Colonic mucosa (tissue), 4 donors: ENCODE measurements around the gene BABAM1. TPM values are rescaled to one million over a fixed set of nuclear protein-coding genes. Genes with fewer than 3 reads are reported as not detected.
A peak's percentile ranks its signal among the peaks of the same experiment; 100 is the strongest.

Experiments used
- DNase-seq: peaks from one replicate; pipeline ENCODE4 v3.0.0-alpha.2; 2020
- H3K27ac ChIP-seq: fragments of 200-600 bp; one replicate; pipeline ENCODE4 v1.8.0; 2021
- H3K27me3 ChIP-seq: fragments of 200-600 bp; one replicate; pipeline ENCODE4 v1.8.0; 2021
- H3K36me3 ChIP-seq: fragments of 200-600 bp; one replicate; pipeline ENCODE4 v1.8.0; 2021
- H3K4me1 ChIP-seq: fragments of 200-600 bp; one replicate; pipeline ENCODE4 v1.8.0; 2021; ENCODE audit warnings: mild to moderate bottlenecking
- H3K4me3 ChIP-seq: fragments of 200-600 bp; one replicate; pipeline ENCODE4 v1.8.0; 2021
- H3K9ac ChIP-seq, 2 donors: one replicate each; pipeline ENCODE4 v1.7.0; 2013; ENCODE audit warnings: control low read depth in 2 of 2, low read depth in 2 of 2, low read length in 2 of 2
- H3K9me3 ChIP-seq: fragments of 200-600 bp; one replicate; pipeline ENCODE4 v1.8.0; 2021
- CTCF ChIP-seq: fragments of 200-600 bp; IDR thresholded peaks from one replicate; pipeline ENCODE4 v1.8.0; 2022; ENCODE audit warnings: antibody characterized with exemption, mild to moderate bottlenecking
- intact Hi-C: fragments of 100-400 bp; cut with DNase I; formaldehyde crosslinking; loops from one replicate; pipeline ENCODE4 v1.14.1; 2022
- total RNA-seq, 2 donors: library from RNA; stranded (reverse); fragmentation: NEBNext Ultra II Directional in 1 of 2; extraction: Animal tissue kit (Norgen Biotek cat#: 25700) in 1 of 2; gene quantifications; one replicate each; pipeline ENCODE4 v1.2.1, GENCODE V29; 2021
- donor health status: healthy.
- donor health status: DM: no; HTN: no; CAD: no.
- donor health status: DM: no; HTN: no; CAD: no.

The BABAM1 gene
- total RNA-seq, 2 donors from 2014 or later = 73.7 to 94.7 TPM

DNA sequence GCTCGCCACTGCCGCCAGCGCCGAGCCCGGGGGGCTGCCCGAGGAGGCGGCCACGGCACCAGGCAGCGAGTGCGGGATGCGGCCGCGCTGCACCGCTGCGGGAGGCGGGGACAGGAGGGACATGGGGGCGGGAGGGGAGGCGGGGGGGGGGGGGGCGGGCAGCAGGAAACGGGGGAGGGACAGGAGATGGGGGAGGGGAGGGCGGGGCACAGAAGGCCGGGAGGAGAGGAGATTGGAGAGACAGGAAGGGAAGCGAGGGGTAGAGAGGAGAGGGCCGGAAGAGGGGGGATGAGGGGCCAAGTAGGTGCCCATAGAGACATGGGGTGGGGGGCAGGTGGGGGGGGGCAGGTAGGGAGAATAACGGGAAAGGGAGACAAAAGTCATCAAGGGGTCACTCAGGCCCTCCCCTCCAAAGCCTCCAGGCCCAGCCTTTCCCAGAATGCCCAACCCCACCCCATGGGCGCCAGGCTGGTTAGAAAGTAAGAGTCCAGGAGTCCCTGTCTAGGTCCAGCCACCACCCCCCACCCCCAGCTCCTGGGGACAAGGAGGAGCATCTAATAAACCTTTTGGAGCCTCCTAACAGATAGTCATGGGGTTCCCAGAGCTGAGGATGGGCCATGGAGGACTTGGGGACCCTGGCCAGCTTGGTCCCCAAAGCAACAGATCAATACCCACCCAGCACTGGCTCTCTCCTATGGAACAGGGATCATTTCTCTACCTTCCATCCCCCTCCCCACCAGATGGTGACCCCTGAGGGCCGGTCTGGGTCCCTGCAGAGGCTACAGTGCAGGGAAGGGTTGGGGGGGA, 31.1 kb upstream of the BABAM1 start:
- TF ChIP-seq CTCF = no peak
- H3K9me3 ChIP-seq = no peaks in the 10 kb centered on the region
- H3K4me1 ChIP-seq = peaks cover 31% of the 10 kb centered on the region
- peak overlapping the region; percentile 85 for H3K27ac ChIP-seq
- H3K27me3 ChIP-seq = no peaks in the 10 kb centered on the region
- intact Hi-C loops = no loop called here
- peak overlapping the region; percentile 67 to 79 for H3K9ac ChIP-seq
- peak; percentile 68 for DNase-seq
- H3K4me3 ChIP-seq = peak overlapping the region; percentile 60
- peaks cover 9% of the 10 kb centered on the region for H3K36me3 ChIP-seq

DNA sequence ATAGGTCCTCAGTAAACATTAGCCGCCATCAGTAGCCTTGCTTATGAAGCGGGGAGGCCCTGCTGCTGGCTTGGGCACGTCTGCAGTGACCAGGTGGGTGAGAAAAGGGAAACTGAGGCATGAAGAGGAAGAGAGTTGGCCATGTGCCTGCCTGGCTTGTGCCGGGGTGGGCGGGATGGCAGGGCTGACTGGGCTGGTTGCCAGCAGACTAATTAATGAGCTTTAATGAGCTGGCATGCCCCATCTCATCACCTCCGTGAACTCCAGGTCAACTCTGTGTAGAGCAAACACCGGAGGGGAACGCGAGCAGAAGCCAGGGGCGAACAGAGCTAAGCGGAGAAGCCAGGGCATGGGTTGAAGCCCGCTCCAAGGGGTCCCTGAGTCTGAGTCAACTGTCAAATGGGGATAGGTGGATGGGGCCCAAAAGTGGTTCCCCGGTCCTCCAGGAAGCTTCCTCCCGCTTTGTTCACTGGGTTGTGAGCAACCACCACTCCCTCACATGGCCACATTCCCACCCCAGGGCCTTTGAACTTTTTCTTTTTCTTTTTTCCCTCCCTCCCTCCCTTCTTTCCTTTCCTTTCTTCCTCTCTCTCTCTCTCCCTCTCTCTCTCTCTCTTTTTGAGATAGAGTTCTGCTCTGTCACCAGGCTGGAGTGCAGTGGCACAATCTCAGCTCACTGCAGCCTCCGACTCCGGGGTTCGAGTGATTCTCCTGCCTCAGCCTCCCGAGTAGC, 30.3 kb upstream of the BABAM1 start:
- intact Hi-C loops = no loop called here
- Histone ChIP-seq H3K27ac (peak overlapping the region; percentile 70), H3K9ac (peak overlapping the region in 1 of 2 donors; percentile 63), H3K4me1 (peaks cover 33% of the 10 kb centered on the region), H3K27me3 (no peaks in the 10 kb centered on the region), H3K4me3 (no peak overlapping the region), H3K36me3 (peaks cover 6% of the 10 kb centered on the region), H3K9me3 (no peaks in the 10 kb centered on the region)
- TF ChIP-seq CTCF = no peak
- no peak for DNase-seq

DNA sequence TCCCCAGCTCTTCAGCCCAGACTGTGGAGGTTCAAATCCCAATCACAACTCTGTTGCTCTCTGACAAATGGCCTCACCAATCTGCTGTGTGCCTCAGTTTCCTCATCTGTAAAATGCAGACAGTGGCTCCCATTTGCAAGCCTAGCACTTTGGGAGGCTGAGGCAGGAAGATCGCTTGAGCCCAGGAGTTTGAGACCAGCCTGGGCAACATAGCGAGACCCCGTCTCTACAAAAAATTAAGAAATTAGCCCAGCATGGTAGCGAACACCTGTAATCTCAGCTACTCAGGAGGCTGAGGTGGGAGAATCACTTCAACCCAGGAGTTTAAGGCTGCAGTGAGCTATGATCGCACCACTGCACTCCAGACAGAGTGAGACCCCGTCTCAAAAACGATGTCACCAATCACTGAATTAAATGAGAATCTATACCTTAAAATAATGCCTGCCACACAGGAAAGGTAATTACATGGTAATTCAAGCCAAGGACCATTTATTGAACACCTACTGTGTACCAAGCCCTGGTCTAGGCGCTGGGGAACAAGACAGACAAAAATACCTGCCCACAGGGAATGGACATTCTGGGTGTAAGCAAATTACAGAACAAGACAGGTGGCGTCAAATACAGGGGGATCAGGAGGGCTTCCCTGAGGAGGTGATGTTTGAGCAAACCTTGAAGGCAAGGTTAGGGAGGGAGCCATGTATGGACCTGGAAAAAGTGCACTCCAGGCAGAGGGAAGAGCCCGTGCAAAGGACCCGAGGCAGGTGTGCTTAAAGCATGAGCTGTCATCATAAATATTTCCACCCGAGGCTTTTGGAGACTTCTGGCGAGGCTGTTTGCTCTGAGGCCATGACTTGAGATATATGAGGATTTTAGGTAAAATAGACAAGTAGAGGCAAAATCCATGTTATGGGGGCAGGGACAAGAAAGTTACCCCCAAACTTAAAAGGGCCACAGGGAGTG, 29.2 kb upstream of the BABAM1 start:
- H3K4me1 ChIP-seq = peaks cover 41% of the 10 kb centered on the region

GRCh38 chr19:17240062-17240752, 27.0 kb upstream of the BABAM1 start:
- H3K4me3 ChIP-seq = no peak overlapping the region
- DNase-seq = peak; percentile 79
- peak overlapping the region; percentile 66 to 72 for H3K9ac ChIP-seq
- H3K27ac ChIP-seq = peak overlapping the region; percentile 70
- H3K27me3 ChIP-seq = no peaks in the 10 kb centered on the region
- TF ChIP-seq CTCF = no peak
- H3K9me3 ChIP-seq = no peaks in the 10 kb centered on the region
- intact Hi-C loops = no loop called here
- H3K36me3 ChIP-seq = no peaks in the 10 kb centered on the region
- H3K4me1 ChIP-seq = peaks cover 36% of the 10 kb centered on the region

More for the DNA sequence above, 29.2 kb upstream of the BABAM1 start:
- H3K4me3 ChIP-seq = no peak overlapping the region
- intact Hi-C loops = no loop called here
- TF ChIP-seq CTCF = no peak
- no peak for DNase-seq
- H3K27ac ChIP-seq = no peak overlapping the region
- H3K27me3 ChIP-seq = no peaks in the 10 kb centered on the region
- no peaks in the 10 kb centered on the region for H3K36me3 ChIP-seq
- no peak overlapping the region for H3K9ac ChIP-seq
- H3K9me3 ChIP-seq = no peaks in the 10 kb centered on the region
